SKM-1 (cell line): Measurements from ENCODE around the gene MEIOC.
A peak's percentile ranks its signal among the peaks of the same experiment; 100 is the strongest.

Experiments
- DNase-seq: peaks from one replicate; lab custom pipeline; 2025; ENCODE audit not compliant: unreplicated experiment; lab: John Stamatoyannopoulos, UW

The MEIOC gene

DNA sequence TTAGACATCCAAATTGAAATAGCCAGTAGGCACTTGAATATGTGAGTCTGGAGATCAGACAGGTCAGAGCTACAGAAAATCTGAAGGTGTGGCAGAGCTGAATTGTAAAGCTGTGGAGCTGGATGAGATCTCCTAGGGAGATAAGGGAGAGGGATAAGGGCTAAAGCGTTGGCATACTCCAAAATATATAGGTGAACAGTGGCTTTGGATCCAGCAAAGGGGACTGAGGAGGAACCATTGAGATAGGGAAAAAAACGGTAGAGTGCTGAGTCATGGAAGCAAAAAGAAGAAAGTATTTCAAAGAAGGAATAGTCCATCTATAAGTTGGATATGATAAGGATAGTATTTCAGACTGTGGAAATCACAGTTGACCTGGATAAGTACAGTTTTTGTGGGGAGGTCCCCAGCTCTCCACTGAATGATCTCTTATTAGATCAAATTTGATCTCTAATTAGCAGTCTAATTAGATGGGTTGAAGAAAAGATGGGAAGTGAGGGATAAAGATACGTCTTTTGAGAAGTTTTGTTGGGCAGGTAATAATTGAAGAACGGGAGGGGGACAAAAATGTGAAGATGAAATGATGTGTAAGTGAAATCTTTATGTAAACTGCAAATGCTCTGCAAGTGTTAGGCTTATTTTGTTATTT is 51.6 kb downstream of the MEIOC start:
- no peak for DNase-seq

GRCh38 chr17:44708401-44709263 is 52.4 kb downstream of the MEIOC start, which contains the start of gene DBF4B:
Gene DBF4B (plus strand): TSS chr17:44708665. CDS start chr17:44708821, 156 bp downstream.
- DNase-seq = peak; percentile 86

GRCh38 chr17:44719444-44719843 is 63.2 kb downstream of the MEIOC start:
- DNase-seq = no peak

- DNase-seq = no peak
These were observed 66.0 kb downstream of the MEIOC start for GRCh38 chr17:44722254-44722653.
